ENCODE results near the gene FAM217B.
"Not testable (repeated sequence)": the region's sequence is repeated elsewhere in the genome, so short reads cannot be mapped to it uniquely, and the experiment has no call there.

FAM217B gene

GRCh38 chr20:59949911-59950310 lies 9.7 kb downstream of the FAM217B start:
- Histone ChIP-seq H3K27ac (no peak overlapping the region), H3K36me3 (ENCODE audit: insufficient read depth, low read length) (peaks cover 13% of the 10 kb centered on the region), H3K9ac (ENCODE audit: insufficient read length) (no peak overlapping the region), H3K4me3 (no peak overlapping the region), H3K9me3 (ENCODE audit: low read depth, low read length) (no peaks in the 10 kb centered on the region)
- DNase-seq (ENCODE audit: low read depth, low spot score) = no peak
- TF ChIP-seq EZH2 (IDR thresholded peaks at IDR 0.05) = no peak
- no peak for TF ChIP-seq FOXP2 (optimal IDR thresholded peaks at IDR 0.05; ENCODE audit: control extremely low read depth, extremely low read length, insufficient read depth)
- no peak for TF ChIP-seq POLR2AphosphoS5 (IDR thresholded peaks at IDR 0.05; ENCODE audit: borderline replicate concordance, low read depth, low read length)

DNA sequence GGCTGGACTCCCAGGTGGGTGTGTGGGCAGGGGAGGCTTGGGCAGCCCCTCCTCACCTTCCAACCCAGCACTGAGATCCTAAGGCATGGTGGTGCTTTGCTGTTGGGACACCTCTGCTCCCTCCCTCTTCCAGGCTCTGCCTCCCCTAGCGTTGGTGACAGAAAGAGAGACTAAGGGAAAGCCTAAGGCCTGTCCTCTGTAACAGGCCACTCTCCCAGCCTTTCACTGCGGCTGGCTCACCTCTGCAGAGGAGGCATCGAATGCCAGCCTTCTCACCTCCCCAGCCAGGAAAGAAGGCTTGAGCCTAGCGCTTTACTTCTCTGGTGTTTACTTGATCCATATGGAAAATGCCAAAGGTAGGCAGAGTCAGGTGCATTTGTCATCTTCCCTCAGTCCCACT lies 14.5 kb downstream of the FAM217B start:
- no peak for TF ChIP-seq EZH2 (IDR thresholded peaks at IDR 0.05)
- TF ChIP-seq FOXP2 (optimal IDR thresholded peaks at IDR 0.05; ENCODE audit: control extremely low read depth, extremely low read length, insufficient read depth) = no peak
- no peak for TF ChIP-seq POLR2AphosphoS5 (IDR thresholded peaks at IDR 0.05; ENCODE audit: borderline replicate concordance, low read depth, low read length)
- no peak overlapping the region for H3K4me3 ChIP-seq
- no peak overlapping the region for H3K9ac ChIP-seq (ENCODE audit: insufficient read length)
- H3K27ac ChIP-seq = no peak overlapping the region
- peaks cover 4% of the 10 kb centered on the region; the same call in 1 of the 2 replicates for H3K36me3 ChIP-seq (ENCODE audit: insufficient read depth, low read length)
- H3K9me3 ChIP-seq (ENCODE audit: low read depth, low read length) = no peaks in the 10 kb centered on the region
- DNase-seq (ENCODE audit: low read depth, low spot score) = no peak

GRCh38 chr20:59955131-59955796 lies 15.1 kb downstream of the FAM217B start:
- Histone ChIP-seq H3K4me3 (no peak overlapping the region), H3K27ac (no peak overlapping the region), H3K9ac (ENCODE audit: insufficient read length) (no peak overlapping the region), H3K9me3 (ENCODE audit: low read depth, low read length) (no peaks in the 10 kb centered on the region), H3K36me3 (ENCODE audit: insufficient read depth, low read length) (no peaks in the 10 kb centered on the region)
- TF ChIP-seq FOXP2 (optimal IDR thresholded peaks at IDR 0.05; ENCODE audit: control extremely low read depth, extremely low read length, insufficient read depth) (no peak), POLR2AphosphoS5 (IDR thresholded peaks at IDR 0.05; ENCODE audit: borderline replicate concordance, low read depth, low read length) (no peak), EZH2 (IDR thresholded peaks at IDR 0.05) (no peak)
- DNase-seq (ENCODE audit: low read depth, low spot score) = no peak

DNA sequence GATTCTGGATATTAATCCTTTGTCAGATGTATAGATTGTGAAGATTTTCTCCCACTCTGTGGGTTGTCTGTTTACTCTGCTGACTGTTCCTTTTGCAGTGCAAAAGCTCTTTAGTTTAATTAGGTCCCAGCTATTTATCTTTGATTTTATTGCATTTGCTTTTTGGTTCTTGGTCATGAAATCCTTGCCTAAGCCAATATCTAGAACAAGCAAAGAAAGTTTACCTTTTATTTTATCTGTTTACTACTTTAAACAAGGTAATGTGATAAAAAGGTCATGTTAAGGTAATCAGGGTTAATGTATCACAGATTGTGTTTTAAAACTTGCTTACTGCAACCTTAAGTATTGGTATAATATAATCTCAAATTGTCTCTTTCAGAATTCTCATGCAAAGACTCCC lies 17.4 kb downstream of the FAM217B start:
- H3K36me3 ChIP-seq (ENCODE audit: insufficient read depth, low read length); H3K27ac ChIP-seq; H3K9ac ChIP-seq (ENCODE audit: insufficient read length); H3K9me3 ChIP-seq (ENCODE audit: low read depth, low read length); DNase-seq (ENCODE audit: low read depth, low spot score); H3K4me3 ChIP-seq: not testable (repeated sequence)

DNA sequence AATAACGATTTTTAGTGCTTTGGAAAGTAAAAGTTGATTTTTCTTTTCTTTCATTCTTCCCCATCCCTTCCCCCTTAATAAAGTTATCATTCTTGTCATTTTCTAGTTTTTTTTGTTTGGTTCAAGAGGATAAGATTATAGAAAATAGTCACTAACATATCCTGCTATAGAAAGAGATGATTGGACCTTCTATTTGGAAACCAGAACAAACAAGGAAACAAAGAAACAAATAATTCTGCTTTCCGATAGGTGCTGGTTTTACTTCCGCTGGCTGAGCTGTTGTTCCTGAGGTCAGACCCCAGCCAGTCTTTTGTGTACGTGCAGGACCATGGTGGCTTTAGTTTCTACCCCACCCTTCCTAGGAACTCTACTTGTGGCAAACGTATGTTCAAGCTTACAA lies 17.9 kb downstream of the FAM217B start, which contains the start of gene CDH26:
Gene CDH26, plus strand, starts transcription at position 301 of the 400 bp plus-strand sequence. CDS start 304 bp downstream, outside the sequence.
- H3K9me3 ChIP-seq (ENCODE audit: low read depth, low read length) = no peaks in the 10 kb centered on the region
- no peak within 1 kb of the TSS for H3K27ac ChIP-seq
- TF ChIP-seq EZH2 (IDR thresholded peaks at IDR 0.05) (no peak), POLR2AphosphoS5 (IDR thresholded peaks at IDR 0.05; ENCODE audit: borderline replicate concordance, low read depth, low read length) (no peak), FOXP2 (optimal IDR thresholded peaks at IDR 0.05; ENCODE audit: control extremely low read depth, extremely low read length, insufficient read depth) (no peak)
- H3K4me3 ChIP-seq = no peak within 1 kb of the TSS
- no peak for DNase-seq (ENCODE audit: low read depth, low spot score)
- no peak within 1 kb of the TSS for H3K9ac ChIP-seq (ENCODE audit: insufficient read length)
- no peaks in the 10 kb centered on the region for H3K36me3 ChIP-seq (ENCODE audit: insufficient read depth, low read length)

GRCh38 chr20:59958626-59959025 lies 18.4 kb downstream of the FAM217B start:
- DNase-seq (ENCODE audit: low read depth, low spot score) = no peak
- no peaks in the 10 kb centered on the region for H3K9me3 ChIP-seq (ENCODE audit: low read depth, low read length)
- H3K9ac ChIP-seq (ENCODE audit: insufficient read length) = no peak overlapping the region
- no peak overlapping the region for H3K27ac ChIP-seq
- TF ChIP-seq EZH2 (IDR thresholded peaks at IDR 0.05) (no peak), POLR2AphosphoS5 (IDR thresholded peaks at IDR 0.05; ENCODE audit: borderline replicate concordance, low read depth, low read length) (no peak), FOXP2 (optimal IDR thresholded peaks at IDR 0.05; ENCODE audit: control extremely low read depth, extremely low read length, insufficient read depth) (no peak)
- no peaks in the 10 kb centered on the region for H3K36me3 ChIP-seq (ENCODE audit: insufficient read depth, low read length)
- no peak overlapping the region for H3K4me3 ChIP-seq

- H3K4me3 ChIP-seq = no peak overlapping the region
- TF ChIP-seq POLR2AphosphoS5 (IDR thresholded peaks at IDR 0.05; ENCODE audit: borderline replicate concordance, low read depth, low read length) = no peak
- H3K36me3 ChIP-seq (ENCODE audit: insufficient read depth, low read length) = no peaks in the 10 kb centered on the region
- H3K9ac ChIP-seq (ENCODE audit: insufficient read length) = no peak overlapping the region
- no peak for DNase-seq (ENCODE audit: low read depth, low spot score)
- no peaks in the 10 kb centered on the region for H3K9me3 ChIP-seq (ENCODE audit: low read depth, low read length)
- no peak overlapping the region for H3K27ac ChIP-seq
These were observed 21.2 kb downstream of the FAM217B start for GRCh38 chr20:59961423-59961822.

DNA sequence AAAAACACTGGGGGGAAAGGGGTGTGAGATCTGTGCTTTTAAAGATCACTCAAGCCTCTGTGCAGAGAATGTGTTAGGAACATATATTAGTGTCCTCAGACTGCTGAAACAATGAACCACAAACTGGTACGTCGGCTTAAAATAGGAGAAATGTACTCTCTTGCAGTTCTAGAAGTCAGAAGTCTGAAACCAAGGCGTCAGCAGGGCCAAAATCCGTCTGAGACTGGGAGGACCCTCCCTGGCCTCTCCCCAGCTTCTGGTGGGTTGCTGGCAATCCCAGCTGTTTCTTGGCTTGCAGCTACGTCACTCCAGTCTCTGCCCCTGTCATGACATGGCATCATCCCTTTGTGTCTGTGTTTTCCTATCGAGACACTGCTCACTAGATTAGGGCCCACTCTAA lies 22.0 kb downstream of the FAM217B start:
- H3K36me3 ChIP-seq (ENCODE audit: insufficient read depth, low read length) = no peaks in the 10 kb centered on the region
- no peaks in the 10 kb centered on the region for H3K9me3 ChIP-seq (ENCODE audit: low read depth, low read length)
- no peak overlapping the region for H3K9ac ChIP-seq (ENCODE audit: insufficient read length)
- no peak for TF ChIP-seq FOXP2 (optimal IDR thresholded peaks at IDR 0.05; ENCODE audit: control extremely low read depth, extremely low read length, insufficient read depth)
- TF ChIP-seq EZH2 (IDR thresholded peaks at IDR 0.05) = no peak
- TF ChIP-seq POLR2AphosphoS5 (IDR thresholded peaks at IDR 0.05; ENCODE audit: borderline replicate concordance, low read depth, low read length) = no peak
- no peak for DNase-seq (ENCODE audit: low read depth, low spot score)
- no peak overlapping the region for H3K27ac ChIP-seq
- H3K4me3 ChIP-seq = no peak overlapping the region

DNA sequence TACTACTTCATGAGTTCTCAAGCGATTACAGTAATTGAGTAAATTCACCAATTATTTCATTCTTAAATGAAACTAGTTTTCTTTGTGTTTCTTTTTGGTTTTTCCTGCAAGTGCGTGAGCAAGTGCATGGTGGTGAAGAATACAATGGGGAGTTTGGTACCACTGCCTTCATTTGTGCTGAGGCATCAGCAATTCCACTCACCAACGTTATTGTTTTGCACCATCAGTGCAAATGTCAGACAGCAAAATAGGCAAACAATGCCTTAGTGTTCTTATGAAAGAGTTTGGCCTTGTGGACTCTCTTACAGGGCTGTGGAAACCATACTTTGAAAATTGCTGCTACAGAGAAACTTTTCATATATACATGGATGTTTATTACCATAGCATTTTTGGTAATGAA lies 26.2 kb downstream of the FAM217B start:
- Histone ChIP-seq H3K9me3 (ENCODE audit: low read depth, low read length) (no peaks in the 10 kb centered on the region), H3K27ac (no peak overlapping the region), H3K36me3 (ENCODE audit: insufficient read depth, low read length) (no peaks in the 10 kb centered on the region), H3K9ac (ENCODE audit: insufficient read length) (no peak overlapping the region), H3K4me3 (no peak overlapping the region)
- no peak for TF ChIP-seq FOXP2 (optimal IDR thresholded peaks at IDR 0.05; ENCODE audit: control extremely low read depth, extremely low read length, insufficient read depth)
- no peak for TF ChIP-seq POLR2AphosphoS5 (IDR thresholded peaks at IDR 0.05; ENCODE audit: borderline replicate concordance, low read depth, low read length)
- no peak for TF ChIP-seq EZH2 (IDR thresholded peaks at IDR 0.05)
- DNase-seq (ENCODE audit: low read depth, low spot score) = no peak

All from SK-N-MC (cell line).